ENCODE measurements around the gene FAM200C.

FAM200C gene

DNA sequence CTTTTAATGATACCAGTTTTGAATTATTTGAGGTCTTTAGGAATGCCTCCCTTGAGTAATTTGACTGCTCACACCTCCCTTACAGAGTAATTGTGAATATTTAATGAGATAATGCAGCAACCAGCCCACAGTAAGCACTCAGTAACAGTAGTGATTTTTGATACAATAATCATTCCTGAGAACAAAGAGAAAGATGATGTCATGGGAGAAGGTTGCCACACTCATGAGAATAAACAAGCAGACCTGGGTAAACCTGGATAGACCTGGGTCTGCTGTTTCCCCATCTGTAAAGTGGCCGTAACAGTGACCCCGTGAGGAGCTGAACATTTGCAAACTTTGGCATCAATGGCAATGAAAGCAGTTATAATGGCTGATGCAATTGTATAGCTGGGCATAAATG, 33.6 kb downstream of the FAM200C start:
- no peak for DNase-seq

DNA sequence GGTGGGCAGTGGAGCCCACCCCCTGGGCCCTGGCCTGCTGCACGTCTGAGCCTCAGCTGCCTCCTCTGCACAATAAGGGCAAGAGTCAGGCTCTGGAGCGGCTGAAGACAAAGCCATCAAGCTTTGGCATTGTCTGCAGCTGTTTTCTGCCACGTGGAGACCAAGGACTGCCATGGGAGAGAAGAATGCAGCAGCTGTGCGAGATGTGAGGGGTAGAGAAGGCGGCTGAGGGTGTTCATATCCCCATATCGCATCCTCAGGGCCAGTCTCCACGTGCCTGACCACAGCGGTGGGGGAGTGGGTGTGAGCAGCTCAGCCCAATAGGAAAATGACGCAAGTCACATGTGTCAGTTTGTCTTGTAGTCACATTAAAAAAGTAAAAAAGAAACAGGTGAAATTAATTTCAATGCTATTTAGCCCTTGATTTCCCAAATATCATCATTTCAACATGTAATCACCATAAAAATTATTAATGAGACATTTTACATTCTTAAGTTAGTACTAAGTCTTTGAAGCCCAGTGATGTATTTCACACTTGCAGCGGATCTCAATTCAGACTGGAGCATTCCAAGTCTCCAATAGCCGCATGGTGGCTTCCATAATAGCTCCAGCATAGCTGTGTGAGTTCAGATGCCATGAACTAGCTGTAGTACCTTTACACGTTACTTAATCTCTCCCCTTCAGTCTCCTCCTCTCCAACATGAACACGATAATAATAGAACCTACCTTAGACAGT, 36.0 kb downstream of the FAM200C start:
- DNase-seq, result no peak

DNA sequence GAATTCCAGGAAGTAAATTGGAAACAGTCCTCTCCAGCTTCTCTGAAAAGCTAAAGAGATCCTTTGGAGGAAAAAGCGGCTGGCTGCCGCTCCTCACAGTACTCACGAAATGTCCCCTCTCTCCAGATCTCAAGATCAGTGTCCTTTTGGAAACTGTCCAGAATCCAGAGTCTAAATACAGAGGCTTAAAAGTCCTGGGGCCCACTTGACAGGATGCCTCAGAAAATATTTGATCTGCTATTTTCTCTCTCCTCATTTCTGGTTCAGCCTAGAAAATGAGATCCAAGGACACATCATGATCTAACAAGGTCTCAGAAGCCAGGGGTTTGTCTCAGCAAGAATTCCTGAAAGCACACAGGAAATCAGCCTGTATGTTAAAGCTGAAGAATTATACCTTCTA, 36.6 kb downstream of the FAM200C start:
- no peak for DNase-seq

GRCh38 chr5:160361624-160362228, 38.1 kb downstream of the FAM200C start:
- DNase-seq, result no peak

DNA sequence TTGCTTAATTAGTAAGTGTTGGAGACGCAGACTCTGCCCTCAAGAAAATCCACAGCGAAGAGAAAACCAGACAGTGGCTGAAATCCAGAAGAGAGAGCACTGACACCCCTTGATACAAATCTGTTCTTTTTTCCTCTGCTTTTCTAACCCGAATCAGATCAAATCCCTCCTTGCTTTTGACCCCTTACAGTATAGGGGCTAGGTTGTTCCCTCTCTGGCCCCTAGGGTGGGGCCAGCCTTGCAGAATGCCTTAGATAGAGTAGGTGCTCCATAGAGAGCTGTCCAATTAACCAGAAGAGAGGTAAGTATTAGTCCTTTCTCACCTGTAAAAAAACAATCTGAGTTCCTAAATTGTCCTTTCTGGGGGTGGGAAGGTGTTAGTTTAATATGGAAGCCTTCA, 39.5 kb downstream of the FAM200C start:
- DNase-seq, result no peak

GRCh38 chr5:160359816-160360215, 40.0 kb downstream of the FAM200C start:
- no peak for DNase-seq

DNA sequence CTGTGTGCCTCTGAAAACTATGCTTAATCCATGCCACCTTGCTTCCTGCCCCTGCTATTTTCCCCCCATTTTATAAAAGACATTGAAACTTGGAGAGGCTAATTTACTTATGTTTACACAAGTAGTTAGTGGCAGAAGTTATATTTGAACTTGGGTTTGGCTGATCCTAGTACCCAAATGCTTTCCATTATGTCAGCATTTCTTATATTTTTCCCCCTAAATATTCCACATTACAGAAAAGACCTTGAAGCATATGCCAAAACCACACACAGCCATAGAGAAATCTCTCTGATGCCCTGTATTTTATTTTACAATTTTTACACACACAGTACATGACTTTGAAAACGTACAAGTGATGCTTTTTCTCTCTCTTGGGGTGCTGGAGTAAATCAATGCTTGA, 40.6 kb downstream of the FAM200C start:
- DNase-seq, result no peak

- DNase-seq, result no peak
Measured at GRCh38 chr5:160357861-160358411, 41.9 kb downstream of the FAM200C start.

DNA sequence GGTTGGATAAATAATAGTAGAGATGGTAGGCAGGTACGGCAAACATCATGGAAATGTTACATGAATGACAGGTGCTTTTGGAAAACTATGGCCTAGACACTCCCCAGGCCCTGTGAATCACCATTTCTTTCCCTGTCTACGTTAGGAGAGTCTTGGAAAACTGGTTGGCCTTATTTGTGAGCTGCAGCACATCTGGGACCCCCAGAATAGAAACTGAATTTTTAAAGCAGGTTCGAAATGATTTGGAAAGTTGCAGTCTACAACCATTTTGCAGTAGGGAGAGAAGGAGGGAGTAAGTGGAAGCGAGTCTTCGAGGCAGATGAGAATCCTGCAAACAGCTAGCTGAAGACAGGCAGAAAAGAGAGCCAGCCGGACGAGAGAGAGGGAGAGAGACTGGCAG, 42.5 kb downstream of the FAM200C start:
- DNase-seq, result no peak

GRCh38 chr5:160356550-160357347, 43.1 kb downstream of the FAM200C start:
- no peak for DNase-seq

GRCh38 chr5:160354666-160355065, 45.2 kb downstream of the FAM200C start:
- no peak for DNase-seq

DNA sequence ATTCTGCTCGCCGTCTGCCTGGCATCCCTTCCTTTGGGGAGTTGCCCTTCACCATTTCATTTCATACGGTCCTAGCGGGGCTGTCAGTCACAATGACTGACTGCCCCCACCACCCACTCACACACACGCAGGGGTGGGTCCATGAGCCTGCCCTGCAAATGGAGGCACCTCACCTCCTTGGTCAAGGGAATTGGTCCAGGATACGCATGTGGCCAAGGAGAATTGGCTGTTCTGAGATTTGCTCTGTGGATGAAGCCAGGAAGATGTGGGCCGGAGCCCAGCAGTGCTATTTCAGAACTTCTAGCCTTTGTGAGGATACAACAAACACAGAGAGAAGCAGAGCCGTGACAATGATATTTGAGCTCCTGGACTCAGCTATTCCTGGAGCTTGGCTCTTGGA, 46.5 kb downstream of the FAM200C start:
- DNase-seq, result no peak

- no peak for DNase-seq
Measured at GRCh38 chr5:160352308-160352707, 47.5 kb downstream of the FAM200C start.

GRCh38 chr5:160349935-160350303, 49.9 kb downstream of the FAM200C start:
- no peak for DNase-seq

DNA sequence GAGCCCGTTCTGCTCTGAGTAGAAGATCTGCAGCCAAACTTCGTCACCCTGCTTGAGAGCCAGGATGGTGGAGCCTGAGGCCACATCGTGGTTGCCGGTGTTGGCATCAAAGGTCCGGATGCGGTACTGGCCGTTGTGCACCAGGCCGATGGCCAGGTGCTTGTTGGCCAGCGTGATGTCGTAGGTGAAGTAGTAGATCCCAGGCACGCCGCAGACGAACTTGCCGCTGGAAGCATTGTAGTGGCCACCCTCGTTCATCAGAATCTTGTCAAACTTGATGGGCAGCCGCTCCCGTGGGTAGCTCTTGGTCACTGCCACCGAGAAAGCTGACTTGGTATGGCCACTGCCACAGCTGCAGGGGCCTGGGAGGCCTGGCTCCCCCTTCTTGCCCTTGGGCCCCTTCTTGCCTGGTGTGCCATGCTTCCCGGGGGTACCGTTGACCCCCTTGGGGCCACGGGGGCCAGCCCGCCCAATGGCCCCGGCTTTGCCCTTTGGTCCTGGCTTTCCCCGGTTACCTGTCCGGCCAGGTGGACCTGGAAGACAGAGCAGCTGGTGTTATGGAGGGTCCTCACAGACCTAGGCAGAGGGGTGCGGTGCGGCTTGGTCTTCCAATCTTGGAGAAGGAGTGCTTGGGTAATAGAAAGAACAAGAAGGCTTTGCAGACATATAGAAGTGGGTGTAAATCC, 50.5 kb downstream of the FAM200C start:
- DNase-seq, result no peak

GRCh38 chr5:160348080-160348479, 51.8 kb downstream of the FAM200C start:
- DNase-seq, result no peak

GRCh38 chr5:160347448-160347847, 52.4 kb downstream of the FAM200C start:
- DNase-seq, result no peak

All from suppressor macrophage treated with lipopolysaccharide for 1 hour (primary cell).